Activated naive CD4-positive, alpha-beta T cell treated with anti-CD3 and anti-CD28 coated beads for 36 hours (primary cell): ENCODE data around the gene PHTF1. TPM values are rescaled to one million over a fixed set of nuclear protein-coding genes. Genes with fewer than 3 reads are reported as not detected.

ENCODE experiments used
- CTCF ChIA-PET: fragments of 350-600 bp; sonication (Branson Sonifier 250); formaldehyde crosslinking; loops from one replicate; lab custom pipeline; 2021; ENCODE audit warnings: antibody characterized with exemption; lab: Charles Lee
- DNase-seq: peaks from one replicate; pipeline ENCODE4 v3.0.0-alpha.2; 2020
- H3K27ac Mint-ChIP-seq: one replicate; pipeline ENCODE4 v1.8.0; 2021; ENCODE audit warnings: mild to moderate bottlenecking, mixed read lengths
- H3K27me3 Mint-ChIP-seq: one replicate; pipeline ENCODE4 v1.8.0; 2021; ENCODE audit warnings: low read depth, mixed read lengths
- H3K36me3 Mint-ChIP-seq: one replicate; pipeline ENCODE4 v1.8.0; 2021; ENCODE audit warnings: low read depth, mixed read lengths
- H3K4me1 Mint-ChIP-seq: one replicate; pipeline ENCODE4 v1.8.0; 2021; ENCODE audit warnings: low read depth, mixed read lengths
- H3K4me3 Mint-ChIP-seq: one replicate; pipeline ENCODE4 v1.8.0; 2021; ENCODE audit warnings: mild to moderate bottlenecking, moderate library complexity, mixed read lengths
- H3K9me3 Mint-ChIP-seq: one replicate; pipeline ENCODE4 v1.8.0; 2021; ENCODE audit warnings: mixed read lengths
- intact Hi-C: fragments of 100-400 bp; cut with micrococcal nuclease; formaldehyde crosslinking; loops from one replicate; pipeline ENCODE4 v1.15.1; 2023
- total RNA-seq, 2 experiments: library from RNA; stranded (reverse); gene quantifications; one replicate each; pipeline ENCODE4 v1.2.3, GENCODE V29; 2021

The PHTF1 gene
- total RNA-seq, 2 experiments from 2014 or later = 5.4 to 6.3 TPM

GRCh38 chr1:113692824-113693431, 66.4 kb downstream of the PHTF1 start:
- Mint-ChIP-seq H3K27ac (no peak overlapping the region), H3K27me3 (no peaks in the 10 kb centered on the region), H3K4me1 (no peaks in the 10 kb centered on the region), H3K9me3 (peaks cover 29% of the 10 kb centered on the region), H3K4me3 (no peak overlapping the region), H3K36me3 (peaks cover 11% of the 10 kb centered on the region)
- no peak for DNase-seq
- intact Hi-C loops = no loop called here
- CTCF ChIA-PET = interaction anchor here (0.6 kb wide), 1 partner anchor 271 kb away, joined by 3 read pairs; no protein-coding TSS in a partner anchor

- Mint-ChIP-seq H3K4me1 (no peaks in the 10 kb centered on the region), H3K4me3 (no peak overlapping the region), H3K9me3 (peaks cover 29% of the 10 kb centered on the region), H3K27me3 (no peaks in the 10 kb centered on the region), H3K36me3 (peaks cover 9% of the 10 kb centered on the region), H3K27ac (no peak overlapping the region)
- intact Hi-C loops = no loop called here
- no peak for DNase-seq
- CTCF ChIA-PET = no interaction called here
Measured at GRCh38 chr1:113692342-113692741, 66.9 kb downstream of the PHTF1 start.

DNA sequence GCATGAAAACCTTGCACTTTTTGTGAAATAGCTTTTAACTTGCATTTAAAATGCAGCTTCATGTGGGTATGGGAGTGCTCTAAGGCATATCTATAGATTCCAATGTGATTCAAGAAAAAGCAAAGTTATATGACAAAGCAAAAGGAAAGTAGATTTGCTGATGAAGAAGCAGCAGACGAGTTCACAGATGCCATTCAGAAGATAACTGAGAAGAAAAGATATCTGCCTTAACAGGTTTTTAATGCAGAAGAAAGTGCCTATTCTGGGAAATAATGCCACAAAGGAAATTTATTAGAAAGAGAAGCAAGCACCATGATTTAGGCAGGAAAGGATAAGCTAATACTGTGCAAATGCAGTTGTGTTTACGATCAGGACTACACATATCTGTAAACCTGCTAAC, 68.1 kb downstream of the PHTF1 start:
- Mint-ChIP-seq H3K27ac (no peak overlapping the region), H3K4me3 (no peak overlapping the region), H3K9me3 (peaks cover 29% of the 10 kb centered on the region), H3K4me1 (no peaks in the 10 kb centered on the region), H3K27me3 (no peaks in the 10 kb centered on the region), H3K36me3 (peaks cover 9% of the 10 kb centered on the region)
- intact Hi-C loops = no loop called here
- DNase-seq = no peak
- CTCF ChIA-PET = no interaction called here

DNA sequence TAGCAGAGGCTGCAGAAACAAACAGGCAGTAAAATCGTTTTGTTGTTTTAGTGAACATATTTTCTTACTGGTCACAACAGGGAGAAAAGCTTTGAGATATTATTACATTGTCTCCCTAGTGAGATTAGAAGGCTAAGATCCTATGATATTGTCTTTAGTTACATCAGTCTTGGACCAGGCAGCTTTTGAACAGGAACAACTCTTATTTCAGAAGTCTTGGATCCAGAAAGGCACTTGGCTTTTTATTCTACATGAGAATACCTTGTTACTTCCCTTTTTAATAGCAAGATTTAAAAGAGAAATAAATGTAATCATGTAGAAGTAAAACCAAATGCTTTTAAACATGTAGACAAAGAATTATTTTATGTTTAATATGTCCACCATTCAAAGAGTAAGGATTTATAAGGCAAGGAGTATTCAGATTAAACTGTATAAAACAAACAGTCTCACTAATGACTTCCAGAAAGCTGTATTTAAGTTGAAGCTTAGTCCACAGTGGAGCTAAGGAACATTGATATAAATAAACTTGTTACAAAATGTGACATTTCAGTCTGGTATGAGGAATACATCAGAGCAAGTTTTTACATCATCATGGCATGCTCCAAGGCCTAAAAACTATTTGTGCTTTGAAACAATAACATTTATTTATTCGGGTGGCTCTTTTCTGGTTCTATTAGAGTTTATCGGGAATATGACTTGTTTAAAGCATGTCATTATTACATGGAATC, 72.2 kb downstream of the PHTF1 start:
- Mint-ChIP-seq H3K36me3 (peaks cover 5% of the 10 kb centered on the region), H3K4me1 (no peaks in the 10 kb centered on the region), H3K27me3 (no peaks in the 10 kb centered on the region), H3K4me3 (no peak overlapping the region), H3K27ac (no peak overlapping the region), H3K9me3 (no peaks in the 10 kb centered on the region)
- CTCF ChIA-PET = interaction anchor here (0.7 to 1.6 kb wide), 3 partner anchors 8 to 38 kb away, joined by 4 to 6 read pairs (median 5); no protein-coding TSS in a partner anchor
- intact Hi-C loops = no loop called here
- DNase-seq = no peak

DNA sequence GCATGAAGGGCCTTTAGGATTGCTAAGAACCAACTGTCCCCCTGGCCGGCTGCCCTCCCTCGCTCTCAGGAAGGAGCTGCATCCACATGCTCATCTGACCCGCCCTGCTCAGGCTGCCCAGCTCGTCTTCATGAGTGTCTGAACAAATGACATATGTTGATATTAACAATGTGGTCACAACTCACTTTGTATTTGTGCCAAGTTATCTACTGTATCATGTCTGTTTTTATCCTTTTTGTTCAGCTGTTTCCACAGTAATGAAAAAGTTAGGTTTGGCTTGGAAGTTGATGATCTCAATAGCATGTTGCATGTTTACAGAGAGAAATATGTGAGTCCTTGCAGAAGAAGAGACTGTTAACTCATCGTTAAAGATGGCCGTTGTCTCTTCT, 75.1 kb downstream of the PHTF1 start:
- Mint-ChIP-seq H3K4me1 (no peaks in the 10 kb centered on the region), H3K36me3 (peaks cover 3% of the 10 kb centered on the region), H3K27me3 (no peaks in the 10 kb centered on the region), H3K4me3 (no peak overlapping the region), H3K9me3 (no peaks in the 10 kb centered on the region), H3K27ac (no peak overlapping the region)
- CTCF ChIA-PET = no interaction called here
- no peak for DNase-seq
- intact Hi-C loops = no loop called here

GRCh38 chr1:113683384-113684152, 75.7 kb downstream of the PHTF1 start:
- CTCF ChIA-PET = no interaction called here
- H3K4me3 Mint-ChIP-seq = no peak overlapping the region
- H3K4me1 Mint-ChIP-seq = no peaks in the 10 kb centered on the region
- H3K27me3 Mint-ChIP-seq = no peaks in the 10 kb centered on the region
- peaks cover 3% of the 10 kb centered on the region for H3K36me3 Mint-ChIP-seq
- no peaks in the 10 kb centered on the region for H3K9me3 Mint-ChIP-seq
- no peak for DNase-seq
- intact Hi-C loops = no loop called here
- H3K27ac Mint-ChIP-seq = no peak overlapping the region

- CTCF ChIA-PET = interaction anchor here (1.3 kb wide), 1 partner anchor 609 kb away, joined by 4 read pairs; the partner anchor contains the start of gene LRIG2
- DNase-seq = no peak
- Mint-ChIP-seq H3K27me3 (no peaks in the 10 kb centered on the region), H3K27ac (no peak overlapping the region), H3K9me3 (no peaks in the 10 kb centered on the region), H3K4me1 (no peaks in the 10 kb centered on the region), H3K4me3 (no peak overlapping the region), H3K36me3 (peaks cover 3% of the 10 kb centered on the region)
- intact Hi-C loops = no loop called here
Measured at GRCh38 chr1:113681596-113682337, 77.5 kb downstream of the PHTF1 start.

- no peaks in the 10 kb centered on the region for H3K27me3 Mint-ChIP-seq
- no peaks in the 10 kb centered on the region for H3K9me3 Mint-ChIP-seq
- DNase-seq = no peak
- no peak overlapping the region for H3K4me3 Mint-ChIP-seq
- H3K27ac Mint-ChIP-seq = no peak overlapping the region
- no peaks in the 10 kb centered on the region for H3K36me3 Mint-ChIP-seq
- no peaks in the 10 kb centered on the region for H3K4me1 Mint-ChIP-seq
- CTCF ChIA-PET = interaction anchor here (0.6 to 2.3 kb wide), 4 partner anchors 9 to 536 kb away, joined by 3 to 7 read pairs (median 4); no protein-coding TSS in a partner anchor
- intact Hi-C loops = loop anchor here (1.0 to 2.0 kb wide), 4 partner anchors 538 to 961 kb away; partner anchors contain the start of gene LRIG2
Measured at GRCh38 chr1:113678159-113678469, 81.2 kb downstream of the PHTF1 start.

DNA sequence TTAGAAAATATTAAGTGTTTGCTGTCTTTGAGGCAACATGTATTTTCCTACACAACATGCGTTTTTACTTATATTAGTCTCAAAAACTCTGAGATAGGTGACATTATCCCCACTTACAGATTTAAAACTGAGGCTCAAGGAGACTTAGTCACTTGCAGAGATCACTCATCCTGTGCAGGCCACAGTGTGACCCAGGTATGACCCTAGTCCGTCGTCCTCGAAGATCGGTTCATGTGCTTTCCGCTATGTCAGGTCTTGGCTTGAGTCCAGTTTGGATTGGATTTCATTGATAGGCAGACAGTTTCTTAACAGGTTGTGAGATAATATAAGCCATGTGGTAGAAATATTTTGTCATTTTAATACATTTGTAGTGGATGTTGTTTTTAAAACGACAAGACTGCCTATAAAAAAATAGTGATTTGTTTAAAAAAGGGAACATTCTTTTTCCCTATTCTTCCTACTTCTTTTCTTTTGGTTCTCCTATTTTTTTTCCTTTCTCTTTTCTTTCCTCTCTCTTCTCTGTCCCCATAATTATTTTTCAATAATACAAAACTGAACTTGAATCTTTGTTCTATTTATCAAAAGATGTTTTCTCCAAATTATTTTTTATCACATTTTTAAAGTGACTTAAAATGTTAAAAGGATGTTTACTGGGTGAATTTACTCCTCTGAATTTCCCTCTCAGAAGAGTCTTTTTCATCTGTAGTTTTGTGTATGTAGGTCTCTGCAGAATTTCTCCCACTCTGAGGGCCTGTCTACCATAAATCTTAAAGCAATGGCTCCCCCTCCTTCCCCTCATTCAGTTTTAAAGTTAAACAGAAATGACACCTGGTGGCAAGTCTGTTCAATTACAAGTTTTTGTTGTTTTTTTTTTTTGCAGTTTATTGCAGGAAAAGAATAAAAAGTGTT, 81.8 kb downstream of the PHTF1 start:
- Mint-ChIP-seq H3K27me3 (no peaks in the 10 kb centered on the region), H3K4me3 (no peak overlapping the region)

DNA sequence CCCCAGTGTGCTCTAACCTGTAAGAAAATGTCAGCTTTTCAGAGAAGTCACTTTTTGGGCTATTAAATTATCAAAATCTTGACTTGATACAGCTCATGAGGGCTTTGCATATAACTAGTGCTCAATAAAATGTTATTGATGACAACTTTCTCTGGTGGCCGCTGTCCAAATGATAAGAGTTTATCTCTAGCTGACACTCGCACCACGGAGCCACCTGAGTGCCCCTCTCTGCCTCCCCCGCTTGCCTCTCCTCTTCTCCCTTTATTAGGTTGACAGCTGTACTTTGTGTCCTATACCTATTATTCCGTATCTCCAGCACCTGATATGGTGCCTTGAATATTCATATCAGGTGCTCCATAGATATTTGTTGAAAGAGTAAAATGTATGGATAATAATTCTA, 82.8 kb downstream of the PHTF1 start:
- CTCF ChIA-PET = interaction anchor here (0.6 to 0.8 kb wide), 2 partner anchors 17 to 535 kb away, joined by 3 to 4 read pairs; no protein-coding TSS in a partner anchor
- H3K36me3 Mint-ChIP-seq = no peaks in the 10 kb centered on the region
- no peaks in the 10 kb centered on the region for H3K4me1 Mint-ChIP-seq
- no peaks in the 10 kb centered on the region for H3K27me3 Mint-ChIP-seq
- no peak overlapping the region for H3K4me3 Mint-ChIP-seq
- intact Hi-C loops = no loop called here
- no peak for DNase-seq
- H3K9me3 Mint-ChIP-seq = no peaks in the 10 kb centered on the region
- H3K27ac Mint-ChIP-seq = no peak overlapping the region

More for the DNA sequence above, 81.8 kb downstream of the PHTF1 start:
- Mint-ChIP-seq H3K36me3 (no peaks in the 10 kb centered on the region), H3K4me1 (no peaks in the 10 kb centered on the region), H3K9me3 (no peaks in the 10 kb centered on the region), H3K27ac (no peak overlapping the region)
- intact Hi-C loops = loop anchor here (1.0 to 2.0 kb wide), 4 partner anchors 537 to 961 kb away; partner anchors contain the start of gene LRIG2
- DNase-seq = no peak
- CTCF ChIA-PET = interaction anchor here (0.6 to 2.3 kb wide), 4 partner anchors 224 to 536 kb away, joined by 3 to 7 read pairs (median 4); no protein-coding TSS in a partner anchor

DNA sequence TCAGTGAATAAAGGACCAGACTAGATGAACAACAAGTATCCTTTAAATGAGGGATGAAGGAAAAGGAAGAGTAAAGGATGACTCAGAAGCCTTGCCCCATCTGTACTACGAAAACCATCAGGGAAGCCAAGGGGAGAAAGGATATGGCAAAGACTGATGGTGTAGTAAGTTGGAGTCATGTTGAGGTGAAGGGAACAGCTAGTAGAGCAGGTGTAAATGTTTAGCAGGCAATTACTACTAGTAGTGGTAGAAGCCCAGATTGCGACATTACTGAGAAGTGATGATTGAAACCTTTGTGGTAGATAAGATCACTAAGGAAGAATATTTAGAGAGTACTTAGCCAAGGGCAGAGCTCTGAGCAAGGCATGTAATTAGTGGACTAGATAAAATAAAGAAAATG, 84.0 kb downstream of the PHTF1 start:
- intact Hi-C loops = no loop called here
- H3K4me3 Mint-ChIP-seq = no peak overlapping the region
- DNase-seq = no peak
- no peaks in the 10 kb centered on the region for H3K9me3 Mint-ChIP-seq
- CTCF ChIA-PET = no interaction called here
- no peaks in the 10 kb centered on the region for H3K4me1 Mint-ChIP-seq
- H3K36me3 Mint-ChIP-seq = no peaks in the 10 kb centered on the region
- H3K27ac Mint-ChIP-seq = no peak overlapping the region
- H3K27me3 Mint-ChIP-seq = no peaks in the 10 kb centered on the region
